DND-41 (cell line): ENCODE results near the gene IGSF11.

ENCODE experiments used
- ATAC-seq: fragments of 200-7000 bp; cut with Tn5 transposase; 3 replicates; pipeline ENCODE4 v1.9.1; 2021; ENCODE audit warnings: low read depth; ENCODE audit not compliant: insufficient read depth
- DNase-seq: peaks from one replicate; pipeline ENCODE4 v3.0.0-alpha.2; 2020
- H2AFZ ChIP-seq: 2 replicates; pipeline ENCODE4 v1.6.0; 2012; ENCODE audit warnings: low read depth, low read length
- H3K27ac ChIP-seq: 2 replicates; pipeline ENCODE4 v1.5.1; 2012; ENCODE audit warnings: low read length, inconsistent platforms
- H3K27me3 ChIP-seq: fragments of 200-600 bp; sonication (generic); 2 replicates; pipeline ENCODE4 v1.6.0; 2012; ENCODE audit warnings: low read length, mild to moderate bottlenecking, inconsistent platforms; ENCODE audit not compliant: insufficient read depth, poor library complexity
- H3K36me3 ChIP-seq: 2 replicates; pipeline ENCODE4 v1.5.1; 2012; ENCODE audit warnings: low read length, inconsistent platforms; ENCODE audit not compliant: insufficient read depth
- H3K4me1 ChIP-seq: 2 replicates; pipeline ENCODE4 v1.5.1; 2012; ENCODE audit warnings: mild to moderate bottlenecking, low read length; ENCODE audit not compliant: insufficient read depth
- H3K4me2 ChIP-seq: 2 replicates; pipeline ENCODE4 v1.6.0; 2012; ENCODE audit warnings: mild to moderate bottlenecking, moderate library complexity, low read length, inconsistent platforms; ENCODE audit not compliant: insufficient read depth
- H3K4me3 ChIP-seq, 2 experiments: fragments of 200-600 bp in 1 of 2; shearing (Covaris generic) in 1 of 2; 2 replicates each; pipeline ENCODE4 v1.5.1; 2012 to 2016; ENCODE audit warnings: inconsistent platforms in 2 of 2, low read length in 2 of 2, mild to moderate bottlenecking in 2 of 2, low read depth in 1 of 2, moderate library complexity in 1 of 2
- H3K79me2 ChIP-seq: 2 replicates; pipeline ENCODE4 v1.6.0; 2012; ENCODE audit warnings: low read length, inconsistent platforms; ENCODE audit not compliant: insufficient read depth
- H3K9ac ChIP-seq: 2 replicates; pipeline ENCODE4 v1.6.0; 2012; ENCODE audit warnings: low read depth, mild to moderate bottlenecking, inconsistent platforms, low read length, moderate library complexity
- H3K9me3 ChIP-seq: 2 replicates; pipeline ENCODE4 v1.5.1; 2012; ENCODE audit warnings: low read length, moderate library complexity, mild to moderate bottlenecking, inconsistent platforms; ENCODE audit not compliant: insufficient read depth, severe bottlenecking
- H4K20me1 ChIP-seq: 2 replicates; pipeline ENCODE4 v1.6.0; 2012; ENCODE audit warnings: low read length; ENCODE audit not compliant: insufficient read depth
- EZH2 ChIP-seq: IDR thresholded peaks from 3 replicates; pipeline ENCODE4 v1.6.1; 2012; ENCODE audit warnings: borderline replicate concordance, low read depth, mild to moderate bottlenecking, moderate library complexity, low read length, inconsistent platforms; ENCODE audit not compliant: severe bottlenecking
- TF ChIP-seq, protein P1 (sequence below): IDR thresholded peaks from 2 replicates; pipeline ENCODE4 v1.5.1; 2012; ENCODE audit warnings: borderline replicate concordance, low read length, moderate library complexity, mild to moderate bottlenecking; ENCODE audit not compliant: poor library complexity, severe bottlenecking; ENCODE audit errors: extremely low read depth

The IGSF11 gene

DNA sequence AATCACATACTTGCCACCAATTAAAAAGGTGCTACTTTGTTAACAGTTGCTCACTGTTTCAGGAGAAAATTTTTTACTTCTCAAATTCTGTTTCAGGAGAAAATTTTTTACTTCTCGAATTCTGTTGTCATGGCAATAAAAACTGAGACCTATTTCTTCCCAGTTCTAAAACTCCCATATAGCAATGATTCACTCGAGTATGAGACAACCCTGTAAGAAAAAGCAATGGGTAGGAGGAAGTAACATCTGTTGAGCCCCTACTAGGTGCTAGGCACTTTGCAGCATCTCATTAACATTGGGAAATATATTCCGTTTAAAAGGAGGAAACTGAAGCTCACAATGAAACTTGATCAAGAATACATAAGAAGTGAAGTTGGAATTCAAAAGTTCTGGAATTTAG lies 35.1 kb upstream of the IGSF11 start:
- H3K9me3 ChIP-seq = no peaks in the 10 kb centered on the region
- DNase-seq (no peak), ATAC-seq (no peak)
- H4K20me1 ChIP-seq = no peaks in the 10 kb centered on the region
- no peaks in the 10 kb centered on the region for H3K36me3 ChIP-seq
- no peak overlapping the region for H3K9ac ChIP-seq
- H3K27me3 ChIP-seq = no peaks in the 10 kb centered on the region
- TF ChIP-seq, protein P1, sequence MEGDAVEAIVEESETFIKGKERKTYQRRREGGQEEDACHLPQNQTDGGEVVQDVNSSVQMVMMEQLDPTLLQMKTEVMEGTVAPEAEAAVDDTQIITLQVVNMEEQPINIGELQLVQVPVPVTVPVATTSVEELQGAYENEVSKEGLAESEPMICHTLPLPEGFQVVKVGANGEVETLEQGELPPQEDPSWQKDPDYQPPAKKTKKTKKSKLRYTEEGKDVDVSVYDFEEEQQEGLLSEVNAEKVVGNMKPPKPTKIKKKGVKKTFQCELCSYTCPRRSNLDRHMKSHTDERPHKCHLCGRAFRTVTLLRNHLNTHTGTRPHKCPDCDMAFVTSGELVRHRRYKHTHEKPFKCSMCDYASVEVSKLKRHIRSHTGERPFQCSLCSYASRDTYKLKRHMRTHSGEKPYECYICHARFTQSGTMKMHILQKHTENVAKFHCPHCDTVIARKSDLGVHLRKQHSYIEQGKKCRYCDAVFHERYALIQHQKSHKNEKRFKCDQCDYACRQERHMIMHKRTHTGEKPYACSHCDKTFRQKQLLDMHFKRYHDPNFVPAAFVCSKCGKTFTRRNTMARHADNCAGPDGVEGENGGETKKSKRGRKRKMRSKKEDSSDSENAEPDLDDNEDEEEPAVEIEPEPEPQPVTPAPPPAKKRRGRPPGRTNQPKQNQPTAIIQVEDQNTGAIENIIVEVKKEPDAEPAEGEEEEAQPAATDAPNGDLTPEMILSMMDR = no peak
- no peak for TF ChIP-seq EZH2
- no peaks in the 10 kb centered on the region for H3K79me2 ChIP-seq
- no peak overlapping the region for H3K4me2 ChIP-seq
- H3K27ac ChIP-seq = no peak overlapping the region
- no peak overlapping the region for H3K4me3 ChIP-seq
- H3K4me1 ChIP-seq = no peaks in the 10 kb centered on the region
- no peak overlapping the region for H2AFZ ChIP-seq

DNA sequence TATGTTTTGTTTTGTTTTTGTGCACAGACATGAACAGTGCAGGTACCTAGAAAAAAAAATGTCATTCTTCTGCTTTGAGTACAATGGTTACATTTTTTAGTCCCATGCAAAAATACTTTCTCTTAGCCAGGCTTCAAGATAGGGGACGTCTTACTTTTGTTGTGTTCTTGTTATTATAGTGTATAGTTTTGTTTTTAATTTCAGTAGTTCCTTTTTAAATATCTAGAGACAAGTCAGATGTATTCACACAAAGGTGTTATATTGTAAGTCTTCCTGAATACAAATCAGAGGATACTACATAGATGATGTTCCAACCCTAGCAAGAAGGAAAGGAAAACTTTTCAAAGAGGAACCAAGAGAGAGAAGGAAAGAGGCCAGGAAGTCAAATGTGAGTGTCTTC lies 28.8 kb upstream of the IGSF11 start:
- no peaks in the 10 kb centered on the region for H4K20me1 ChIP-seq
- H3K4me1 ChIP-seq = no peaks in the 10 kb centered on the region
- no peaks in the 10 kb centered on the region for H3K36me3 ChIP-seq
- no peaks in the 10 kb centered on the region for H3K9me3 ChIP-seq
- TF ChIP-seq, protein P1 = no peak
- TF ChIP-seq EZH2 = no peak
- H3K27ac ChIP-seq = no peak overlapping the region
- no peak overlapping the region for H2AFZ ChIP-seq
- no peak overlapping the region for H3K4me2 ChIP-seq
- no peak for ATAC-seq
- no peak for DNase-seq
- no peaks in the 10 kb centered on the region for H3K27me3 ChIP-seq
- H3K9ac ChIP-seq = no peak overlapping the region
- H3K79me2 ChIP-seq = no peaks in the 10 kb centered on the region
- no peak overlapping the region for H3K4me3 ChIP-seq

DNA sequence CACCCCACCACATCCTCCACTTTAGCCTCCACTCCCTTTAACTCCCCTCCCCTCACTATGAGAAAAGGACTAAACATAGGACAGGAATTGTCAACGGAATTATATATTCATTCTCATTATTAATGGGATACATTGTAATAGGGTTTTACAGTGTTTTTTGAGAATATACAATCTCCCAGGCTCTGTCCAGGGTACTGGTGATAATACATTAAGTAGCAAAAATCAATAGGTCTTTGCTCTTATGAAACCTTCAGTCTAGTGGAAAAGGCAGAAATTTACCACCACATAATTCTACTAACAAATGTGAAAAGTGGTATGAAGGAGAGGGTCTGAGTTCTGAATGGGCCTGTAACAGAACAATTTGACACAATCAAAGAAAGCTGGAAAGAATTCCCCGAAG lies 28.2 kb upstream of the IGSF11 start:
- Histone ChIP-seq H3K4me1 (no peaks in the 10 kb centered on the region), H3K4me2 (no peak overlapping the region), H3K9me3 (no peaks in the 10 kb centered on the region), H2AFZ (no peak overlapping the region), H3K27me3 (no peaks in the 10 kb centered on the region), H3K27ac (no peak overlapping the region), H3K36me3 (no peaks in the 10 kb centered on the region), H3K79me2 (no peaks in the 10 kb centered on the region), H3K9ac (no peak overlapping the region), H4K20me1 (no peaks in the 10 kb centered on the region), H3K4me3 (no peak overlapping the region)
- no peak for TF ChIP-seq EZH2
- TF ChIP-seq, protein P1 = no peak
- ATAC-seq = no peak
- no peak for DNase-seq

DNA sequence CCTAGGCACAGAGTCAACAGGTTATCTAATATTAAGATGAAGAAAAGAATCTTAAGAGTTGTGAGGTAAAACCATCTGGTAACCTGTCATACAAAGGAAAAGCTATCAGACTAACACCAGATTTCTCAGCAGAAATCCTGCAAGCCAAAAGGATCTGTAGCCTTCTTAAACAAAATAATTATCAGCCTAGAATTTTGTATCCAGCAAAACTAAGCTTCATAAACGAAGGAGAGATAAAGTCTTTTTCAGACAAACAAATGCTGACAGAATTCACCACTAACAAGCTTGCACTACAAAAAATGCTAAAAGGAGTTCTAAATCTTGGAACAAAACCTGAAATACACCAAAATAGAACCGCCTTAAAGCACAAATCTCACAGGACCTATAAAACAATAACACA lies 9.9 kb upstream of the IGSF11 start:
- Histone ChIP-seq H3K4me1 (no peaks in the 10 kb centered on the region), H3K4me3 (no peak overlapping the region), H3K4me2 (no peak overlapping the region), H3K9me3 (no peaks in the 10 kb centered on the region), H3K27ac (no peak overlapping the region), H3K27me3 (no peaks in the 10 kb centered on the region), H4K20me1 (no peaks in the 10 kb centered on the region), H3K79me2 (no peaks in the 10 kb centered on the region), H2AFZ (no peak overlapping the region), H3K9ac (no peak overlapping the region), H3K36me3 (no peaks in the 10 kb centered on the region)
- TF ChIP-seq, protein P1 = no peak
- TF ChIP-seq EZH2 = no peak
- DNase-seq (no peak), ATAC-seq (no peak)
